Cardiac fibroblast (primary cell): ENCODE data around the gene RIT1.
A peak's percentile ranks its signal among the peaks of the same experiment; 100 is the strongest.
"Not testable (repeated sequence)": the region's sequence is repeated elsewhere in the genome, so short reads cannot be mapped to it uniquely, and the experiment has no call there.

Source experiments
- DNase-seq, 2 donors: peaks; one replicate each; pipeline versions ENCODE4 v3.0.0 to v3.0.0-alpha.2; 2010; ENCODE audit warnings: low read depth in 2 of 2
- H3K4me3 ChIP-seq, 2 donors: replicated peaks in 1 of 2; 1 replicate in 1 of 2; 2 replicates in 1 of 2; pipeline ENCODE4 v1.5.1; 2011; ENCODE audit warnings: low read depth in 2 of 2, low read length in 2 of 2, mild to moderate bottlenecking in 2 of 2, moderate library complexity in 1 of 2
- CTCF ChIP-seq: IDR thresholded peaks from one replicate; pipeline ENCODE4 v1.5.1; 2011; ENCODE audit warnings: low read depth, mild to moderate bottlenecking, low read length, inconsistent platforms

RIT1 gene

GRCh38 chr1:155904261-155904660 lies 6.9 kb downstream of the RIT1 start:
- no peak for DNase-seq
- TF ChIP-seq CTCF, result no peak
- no peak overlapping the region for H3K4me3 ChIP-seq

GRCh38 chr1:155900161-155900560 lies 11.0 kb downstream of the RIT1 start:
- no peak for DNase-seq
- no peak for TF ChIP-seq CTCF
- H3K4me3 ChIP-seq, result no peak overlapping the region

- TF ChIP-seq CTCF, result no peak
- no peak overlapping the region for H3K4me3 ChIP-seq
- DNase-seq, result no peak
Measured at GRCh38 chr1:155899683-155900082, 11.5 kb downstream of the RIT1 start.

GRCh38 chr1:155898888-155899287 lies 12.3 kb downstream of the RIT1 start:
- no peak overlapping the region for H3K4me3 ChIP-seq
- no peak for DNase-seq
- no peak for TF ChIP-seq CTCF

GRCh38 chr1:155897746-155898145 lies 13.4 kb downstream of the RIT1 start:
- H3K4me3 ChIP-seq, result no peak overlapping the region
- DNase-seq, result no peak
- TF ChIP-seq CTCF, result no peak

GRCh38 chr1:155896476-155896875 lies 14.7 kb downstream of the RIT1 start:
- not testable (repeated sequence) for H3K4me3 ChIP-seq, DNase-seq

GRCh38 chr1:155895617-155896016 lies 15.5 kb downstream of the RIT1 start:
- DNase-seq, H3K4me3 ChIP-seq: not testable (repeated sequence)

- TF ChIP-seq CTCF, result no peak
- peak overlapping the region in 1 of 2 donors; percentile 25 for H3K4me3 ChIP-seq
- DNase-seq, result peak; percentile 86 to 97
Measured at GRCh38 chr1:155893389-155894142, 17.6 kb downstream of the RIT1 start.
